K562 (cell line): ENCODE measurements around the gene MLH1. TPM values are rescaled to one million over a fixed set of nuclear protein-coding genes. Genes with fewer than 3 reads are reported as not detected.

Experiments used
- ATAC-seq: fragments of 200-7000 bp; cut with Tn5 transposase; 3 replicates; pipeline ENCODE4 v1.9.1; 2020; ENCODE audit warnings: moderate library complexity
- BruUV-seq: library from RNA; stranded (reverse); fragments of 400-500 nt; replicated peaks from 2 replicates; lab custom pipeline; 2021; lab: Mats Ljungman, UMichigan
- CTCF ChIA-PET: fragments of 300-600 bp; formaldehyde crosslinking; extraction: SDS; loops from one replicate; lab custom pipeline; 2021; ENCODE audit warnings: low intra/inter-chr PET ratio; lab: Yijun Ruan, JAX
- POLR2A ChIA-PET: fragments of 300-600, 350-650 bp; sonication (Branson Sonifier 250); formaldehyde crosslinking; extraction: SDS; loops from one replicate; lab custom pipeline; 2021; ENCODE audit warnings: antibody characterized with exemption, inconsistent platforms; lab: Yijun Ruan, JAX
- DNase-seq, 4 experiments: peaks; one replicate each; pipeline versions ENCODE4 v3.0.0 to v3.0.0-alpha.2; 2011 to 2018; ENCODE audit warnings: low spot score in 3 of 4, mixed read lengths in 3 of 4; ENCODE audit errors: extremely low read depth in 1 of 4
- FAIRE-seq: peaks from 2 replicates; lab custom pipeline; 2011; peaks lifted over from hg19 to GRCh38; lab: Jason Lieb, UNC
- H2AFZ ChIP-seq: 2 replicates; pipeline ENCODE4 v1.6.0; 2011; ENCODE audit warnings: low read depth, low read length, control low read depth, inconsistent platforms
- H3K27ac ChIP-seq: fragments of 200-600 bp; 3 replicates; pipeline ENCODE4 v1.8.0; 2011; ENCODE audit warnings: low read depth, mild to moderate bottlenecking, control low read depth, inconsistent platforms, low read length, moderate library complexity, mixed read lengths; ENCODE audit errors: extremely low read depth
- H3K27me3 ChIP-seq, 2 experiments: fragments of 300-600 bp in 1 of 2; 2 replicates in 1 of 2; 3 replicates in 1 of 2; pipeline versions ENCODE4 v1.6.0 to v1.8.0; 2011; ENCODE audit warnings: inconsistent platforms in 2 of 2, low read length in 2 of 2, mild to moderate bottlenecking in 1 of 2, mixed read lengths in 1 of 2, moderate library complexity in 1 of 2; ENCODE audit not compliant: control insufficient read depth in 2 of 2, insufficient read depth in 2 of 2
- H3K36me3 ChIP-seq: fragments of 300-600 bp; 3 replicates; pipeline ENCODE4 v1.8.0; 2011; ENCODE audit warnings: mild to moderate bottlenecking, low read length, inconsistent platforms; ENCODE audit not compliant: control insufficient read depth, insufficient read depth
- H3K4me1 ChIP-seq, 2 experiments: fragments of 200-600 bp in 1 of 2; replicated peaks in 1 of 2; 2 replicates in 1 of 2; 3 replicates in 1 of 2; pipeline versions ENCODE4 v1.5.1 to v1.8.0; 2011; ENCODE audit warnings: inconsistent platforms in 2 of 2, low read length in 2 of 2, mild to moderate bottlenecking in 1 of 2, mixed read lengths in 1 of 2, moderate library complexity in 1 of 2; ENCODE audit not compliant: control insufficient read depth in 2 of 2, insufficient read depth in 2 of 2
- H3K4me2 ChIP-seq: 2 replicates; pipeline ENCODE4 v1.6.1; 2011; ENCODE audit warnings: low read length, control low read depth, inconsistent platforms, mixed read lengths; ENCODE audit not compliant: insufficient read depth
- H3K4me3 ChIP-seq: fragments of 200-600 bp; sonication (generic), shearing (Covaris generic); 2 replicates; pipeline ENCODE4 v1.5.1; 2016; ENCODE audit warnings: control low read depth, inconsistent platforms
- H3K79me2 ChIP-seq: fragments of 200-600 bp; 3 replicates; pipeline ENCODE4 v1.8.0; 2011; ENCODE audit warnings: low read length, inconsistent platforms; ENCODE audit not compliant: control insufficient read depth, insufficient read depth
- H3K9ac ChIP-seq, 2 experiments: 2 replicates each; pipeline versions ENCODE4 v1.6.0 to v1.6.1; 2011; ENCODE audit warnings: low read depth in 2 of 2, low read length in 2 of 2, control low read depth in 1 of 2, inconsistent platforms in 1 of 2, mild to moderate bottlenecking in 1 of 2, mixed read lengths in 1 of 2; ENCODE audit not compliant: insufficient read depth in 1 of 2
- H3K9me1 ChIP-seq: one replicate; pipeline ENCODE4 v1.6.0; 2011; ENCODE audit warnings: inconsistent platforms, mild to moderate bottlenecking, low read length, moderate library complexity; ENCODE audit not compliant: control insufficient read depth, insufficient read depth
- H3K9me3 ChIP-seq: replicated peaks from 2 replicates; pipeline ENCODE4 v1.5.1; 2011; ENCODE audit warnings: low read depth, low read length, inconsistent platforms; ENCODE audit not compliant: control insufficient read depth, insufficient read depth
- H4K20me1 ChIP-seq: replicated peaks from 2 replicates; pipeline ENCODE4 v1.6.1; 2011; ENCODE audit warnings: low read length, inconsistent platforms, mixed read lengths; ENCODE audit not compliant: control insufficient read depth, insufficient read depth
- ATF7 ChIP-seq: fragments of 450-650 bp; IDR thresholded peaks from 2 replicates; pipeline ENCODE4 v1.7.1; 2014; ENCODE audit warnings: mild to moderate bottlenecking, moderate library complexity
- CREB5 ChIP-seq: fragments of 250-450 bp; sonication (Bioruptor Pico); IDR thresholded peaks from 2 replicates; pipeline ENCODE4 v1.5.0; 2020; ENCODE audit warnings: mild to moderate bottlenecking
- HMBOX1 ChIP-seq: sonication (generic); IDR thresholded peaks from 2 replicates; pipeline ENCODE4 v1.6.1; 2016
- ILK ChIP-seq: fragments of 450-650 bp; IDR thresholded peaks from 2 replicates; pipeline ENCODE4 v1.6.1; 2016; ENCODE audit warnings: missing genetic modification characterization, low read depth, mild to moderate bottlenecking, missing compliant biosample characterization, moderate library complexity, borderline replicate concordance
- KAT8 ChIP-seq: fragments of 450-650 bp; IDR thresholded peaks from 2 replicates; pipeline ENCODE4 v1.6.1; 2016; ENCODE audit warnings: low read depth, mild to moderate bottlenecking
- RBM17 ChIP-seq: fragments of 200-400 bp; formaldehyde crosslinking; IDR thresholded peaks from 2 replicates; pipeline ENCODE4 v1.6.1; 2017; ENCODE audit warnings: low read depth, mild to moderate bottlenecking, low read length, borderline replicate concordance
- SMAD1 ChIP-seq: fragments of 150-350 bp; IDR thresholded peaks from 2 replicates; pipeline ENCODE4 v1.6.1; 2014; ENCODE audit warnings: low read length, low read depth; ENCODE audit not compliant: partially characterized antibody
- SRSF7 ChIP-seq: fragments of 200-400 bp; formaldehyde crosslinking; optimal IDR thresholded peaks from 2 replicates; pipeline ENCODE3; 2017; ENCODE audit warnings: mild to moderate bottlenecking, low read depth, low read length
- TCF7 ChIP-seq: sonication (generic); IDR thresholded peaks from 2 replicates; pipeline ENCODE4 v1.6.1; 2016; ENCODE audit warnings: antibody characterized with exemption, borderline replicate concordance
- TFAP4 ChIP-seq: sonication (generic); formaldehyde crosslinking; IDR thresholded peaks from 2 replicates; pipeline ENCODE4 v1.8.0; 2022; ENCODE audit warnings: missing genetic modification reagents, mild to moderate bottlenecking, moderate library complexity, borderline replicate concordance
- ZNF133 ChIP-seq: fragments of 250-450 bp; sonication (Bioruptor Pico); IDR thresholded peaks from 2 replicates; pipeline ENCODE4 v1.4.0; 2020; ENCODE audit warnings: mild to moderate bottlenecking
- ZNF41 ChIP-seq: fragments of 250-450 bp; sonication (Bioruptor Pico); conservative IDR thresholded peaks from 2 replicates; pipeline ENCODE4 v1.4.0; 2020; ENCODE audit warnings: mild to moderate bottlenecking
- ZNF436 ChIP-seq: fragments of 250-450, 450-650 bp; sonication (Bioruptor Pico); formaldehyde crosslinking; IDR thresholded peaks from 2 replicates; pipeline ENCODE4 v1.7.0; 2020; ENCODE audit warnings: mild to moderate bottlenecking
- ZNF696 ChIP-seq: fragments of 250-450 bp; sonication (Bioruptor Pico); conservative IDR thresholded peaks from 2 replicates; pipeline ENCODE4 v1.4.0; 2020; ENCODE audit warnings: mild to moderate bottlenecking, moderate library complexity
- WGBS: fragments of 100-300 bp; shearing (Covaris generic); methylation state at CpG from one replicate; pipeline ENCODE4 v1.1.6; 2016; ENCODE audit warnings: low coverage, mixed read lengths; ENCODE audit not compliant: insufficient coverage; ENCODE audit errors: missing lambda C conversion rate; 5-methylcytosine and 5-hydroxymethylcytosine counted together
- in situ Hi-C: fragments of 300-500 bp; cut with MboI; formaldehyde crosslinking; loops from 4 replicates; pipeline ENCODE4 v1.15.0; 2018; ENCODE audit warnings: inconsistent platforms, mixed read lengths
- intact Hi-C: fragments of 100-400 bp; cut with micrococcal nuclease; formaldehyde crosslinking; loops from 2 replicates; pipeline ENCODE4 v1.14.2; 2022
- polyA plus RNA-seq, 8 experiments: library from polyadenylated mRNA; depleted of rRNA in 4 of 8; stranded (reverse) in 5 of 8; unstranded in 3 of 8; fragments of >200 nt; fragmentation: Nextera tagmentation in 2 of 8; fragmentation: Illumina TruSeq in 1 of 8; extraction: Ambion mirVana in 2 of 8; extraction: Trizol in 1 of 8; gene quantifications; 2 replicates each; pipeline versions ENCODE4 v1.2.1 to v1.2.3, GENCODE V29; 2011 to 2014; ENCODE audit warnings: inconsistent platforms in 1 of 8, missing spikeins in 1 of 8
- total RNA-seq, 7 experiments: library from RNA; depleted of rRNA in 6 of 7; stranded (reverse); fragments of >200 nt in 6 of 7; fragmentation: Illumina TruSeq in 2 of 7; extraction: Trizol in 2 of 7; gene quantifications; 2 replicates each; pipeline versions ENCODE4 v1.2.1 to v1.2.3, GENCODE V29; 2011 to 2021; ENCODE audit warnings: low replicate concordance in 1 of 7
- TF ChIP-seq, protein P1 (sequence below): fragments of 450-650 bp; IDR thresholded peaks from 2 replicates; pipeline ENCODE4 v1.6.1; 2017; ENCODE audit warnings: antibody characterized with exemption, mild to moderate bottlenecking

The MLH1 gene
- total and polyA plus RNA-seq, 9 of the 15 experiments (the other 6 are each of a cell fraction or from before 2014, with no cell fraction given), result 76.4 to 155 (median 117) TPM

DNA sequence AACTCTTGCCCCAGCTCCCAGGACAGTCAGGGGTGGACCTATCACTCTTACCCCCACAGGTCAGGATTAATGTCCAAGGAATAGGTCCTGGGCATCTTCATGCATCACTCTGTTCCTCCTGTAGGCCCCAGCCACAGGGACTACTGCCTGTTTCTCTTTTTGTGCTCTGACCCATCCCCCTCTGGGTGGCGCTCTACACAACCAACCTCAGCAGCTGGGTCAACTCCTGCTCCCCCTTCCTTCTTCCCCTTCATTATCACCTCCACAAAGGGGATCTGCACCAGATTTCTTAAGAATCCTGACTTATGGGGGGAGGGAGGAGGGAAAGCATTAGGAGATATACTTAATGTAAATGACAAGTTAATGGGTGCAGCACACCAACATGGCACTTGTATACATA is 36.3 kb upstream of the MLH1 start:
- DNase-seq (peak; percentile 54 to 77 (median 59)), FAIRE-seq (no peak), ATAC-seq (peak; percentile 65)
- peak overlapping the region; percentile 16; the same call in 1 of the 2 replicates for H3K4me2 ChIP-seq
- no peaks in the 10 kb centered on the region for H3K36me3 ChIP-seq
- no TSS peak for BruUV-seq
- no peaks in the 10 kb centered on the region for H3K79me2 ChIP-seq
- no peaks in the 10 kb centered on the region for H3K27me3 ChIP-seq
- peak overlapping the region; percentile 46 for H2AFZ ChIP-seq
- POLR2A ChIA-PET, result interaction anchor here (0.7 to 2.5 kb wide), 4 partner anchors 11 to 264 kb away, joined by 3 to 8 read pairs (median 3); partner anchors contain the start of genes EPM2AIP1 and MLH1
- H3K9me3 ChIP-seq, result no peaks in the 10 kb centered on the region
- H3K27ac ChIP-seq, result peak overlapping the region; percentile 79; the same call in 2 of the 3 replicates
- H3K4me3 ChIP-seq, result no peak overlapping the region
- in situ Hi-C loops, result loop anchor here (10.0 kb wide), 1 partner anchor 222 kb away; no protein-coding TSS in a partner anchor
- peaks cover 22 to 53% of the 10 kb centered on the region in 2 experiments for H3K4me1 ChIP-seq
- no peaks in the 10 kb centered on the region for H4K20me1 ChIP-seq
- H3K9me1 ChIP-seq, result no peaks in the 10 kb centered on the region
- H3K9ac ChIP-seq, result no peak overlapping the region
- WGBS, result 75% methylated on average over 1 of the region's 1 CpG
- intact Hi-C loops, result loop anchor here (5.0 kb wide), 1 partner anchor 255 kb away; no protein-coding TSS in a partner anchor
- CTCF ChIA-PET, result interaction anchor here (0.5 to 1.8 kb wide), 2 partner anchors 86 to 216 kb away, joined by 3 to 4 read pairs; no protein-coding TSS in a partner anchor
- TF ChIP-seq HMBOX1, result no peak
- TF ChIP-seq, protein P1, sequence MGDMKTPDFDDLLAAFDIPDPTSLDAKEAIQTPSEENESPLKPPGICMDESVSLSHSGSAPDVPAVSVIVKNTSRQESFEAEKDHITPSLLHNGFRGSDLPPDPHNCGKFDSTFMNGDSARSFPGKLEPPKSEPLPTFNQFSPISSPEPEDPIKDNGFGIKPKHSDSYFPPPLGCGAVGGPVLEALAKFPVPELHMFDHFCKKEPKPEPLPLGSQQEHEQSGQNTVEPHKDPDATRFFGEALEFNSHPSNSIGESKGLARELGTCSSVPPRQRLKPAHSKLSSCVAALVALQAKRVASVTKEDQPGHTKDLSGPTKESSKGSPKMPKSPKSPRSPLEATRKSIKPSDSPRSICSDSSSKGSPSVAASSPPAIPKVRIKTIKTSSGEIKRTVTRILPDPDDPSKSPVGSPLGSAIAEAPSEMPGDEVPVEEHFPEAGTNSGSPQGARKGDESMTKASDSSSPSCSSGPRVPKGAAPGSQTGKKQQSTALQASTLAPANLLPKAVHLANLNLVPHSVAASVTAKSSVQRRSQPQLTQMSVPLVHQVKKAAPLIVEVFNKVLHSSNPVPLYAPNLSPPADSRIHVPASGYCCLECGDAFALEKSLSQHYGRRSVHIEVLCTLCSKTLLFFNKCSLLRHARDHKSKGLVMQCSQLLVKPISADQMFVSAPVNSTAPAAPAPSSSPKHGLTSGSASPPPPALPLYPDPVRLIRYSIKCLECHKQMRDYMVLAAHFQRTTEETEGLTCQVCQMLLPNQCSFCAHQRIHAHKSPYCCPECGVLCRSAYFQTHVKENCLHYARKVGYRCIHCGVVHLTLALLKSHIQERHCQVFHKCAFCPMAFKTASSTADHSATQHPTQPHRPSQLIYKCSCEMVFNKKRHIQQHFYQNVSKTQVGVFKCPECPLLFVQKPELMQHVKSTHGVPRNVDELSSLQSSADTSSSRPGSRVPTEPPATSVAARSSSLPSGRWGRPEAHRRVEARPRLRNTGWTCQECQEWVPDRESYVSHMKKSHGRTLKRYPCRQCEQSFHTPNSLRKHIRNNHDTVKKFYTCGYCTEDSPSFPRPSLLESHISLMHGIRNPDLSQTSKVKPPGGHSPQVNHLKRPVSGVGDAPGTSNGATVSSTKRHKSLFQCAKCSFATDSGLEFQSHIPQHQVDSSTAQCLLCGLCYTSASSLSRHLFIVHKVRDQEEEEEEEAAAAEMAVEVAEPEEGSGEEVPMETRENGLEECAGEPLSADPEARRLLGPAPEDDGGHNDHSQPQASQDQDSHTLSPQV, result peak; percentile 72
- TF ChIP-seq ZNF436, result no peak
- TF ChIP-seq ZNF133, result no peak
- no peak for TF ChIP-seq RBM17
- TF ChIP-seq SRSF7, result no peak
- TF ChIP-seq KAT8, result no peak
- no peak for TF ChIP-seq SMAD1
- no peak for TF ChIP-seq ILK (tag)
- no peak for TF ChIP-seq TCF7
- 0 out of 2 replicates have a peak, but pooled peaks have one; percentile 14 for TF ChIP-seq ATF7
- TF ChIP-seq ZNF696 (CRISPR knock-in tag), result no peak
- no peak for TF ChIP-seq ZNF41 (CRISPR knock-in tag)
- TF ChIP-seq TFAP4 (CRISPR knock-in tag), result peak; percentile 39; the same call in 1 of the 2 replicates
- TF ChIP-seq CREB5 (CRISPR knock-in tag), result no peak
